Measurements from ENCODE around the gene DLG1.
"Not testable (repeated sequence)": the region's sequence is repeated elsewhere in the genome, so short reads cannot be mapped to it uniquely, and the experiment has no call there.

Gene DLG1

DNA sequence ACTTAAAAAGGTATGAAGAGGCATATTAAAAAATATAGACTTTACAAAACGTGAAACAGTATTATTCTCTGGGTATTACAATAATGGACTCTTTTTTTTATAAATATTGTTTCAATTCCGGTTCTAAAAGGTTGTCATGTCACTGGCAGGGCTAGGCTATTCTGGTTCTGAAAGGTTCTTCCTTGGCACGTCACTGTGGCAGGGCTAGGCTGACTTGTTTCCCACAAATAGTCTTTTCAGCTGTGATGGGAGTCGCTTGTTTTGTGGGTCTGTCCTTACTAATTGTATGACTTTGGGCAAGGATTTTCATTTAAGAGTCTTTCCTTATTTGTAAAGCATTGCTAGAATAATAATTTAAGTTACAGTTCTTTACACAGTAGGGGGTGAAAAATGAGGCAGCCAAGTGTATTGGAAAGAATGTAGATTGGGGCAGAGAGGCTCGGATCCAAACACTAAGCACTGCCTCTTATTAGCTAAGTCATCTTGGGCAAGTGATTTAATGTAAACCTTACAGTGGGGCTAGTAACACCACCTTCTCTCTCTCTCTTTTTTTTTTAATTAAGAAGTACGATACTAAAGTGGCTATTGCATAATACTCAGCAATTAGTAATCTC is 256.4 kb downstream of the DLG1 start:
- TF ChIP-seq POLR2A (IDR thresholded peaks at IDR 0.05; ENCODE audit: low read depth, low read length): no peak
- DNase-seq (ENCODE audit: insufficient read length, low spot score) (no peak), FAIRE-seq (no peak)

- no peak for TF ChIP-seq POLR2A (IDR thresholded peaks at IDR 0.05; ENCODE audit: low read depth, low read length)
- FAIRE-seq (no peak), DNase-seq (ENCODE audit: insufficient read length, low spot score) (no peak)
Observed at GRCh38 chr3:197040658-197041057, 257.8 kb downstream of the DLG1 start.

GRCh38 chr3:197038679-197039462 is 259.5 kb downstream of the DLG1 start:
- TF ChIP-seq POLR2A (IDR thresholded peaks at IDR 0.05; ENCODE audit: low read depth, low read length): no peak
- FAIRE-seq: no peak
- no peak for DNase-seq (ENCODE audit: insufficient read length, low spot score)

DNA sequence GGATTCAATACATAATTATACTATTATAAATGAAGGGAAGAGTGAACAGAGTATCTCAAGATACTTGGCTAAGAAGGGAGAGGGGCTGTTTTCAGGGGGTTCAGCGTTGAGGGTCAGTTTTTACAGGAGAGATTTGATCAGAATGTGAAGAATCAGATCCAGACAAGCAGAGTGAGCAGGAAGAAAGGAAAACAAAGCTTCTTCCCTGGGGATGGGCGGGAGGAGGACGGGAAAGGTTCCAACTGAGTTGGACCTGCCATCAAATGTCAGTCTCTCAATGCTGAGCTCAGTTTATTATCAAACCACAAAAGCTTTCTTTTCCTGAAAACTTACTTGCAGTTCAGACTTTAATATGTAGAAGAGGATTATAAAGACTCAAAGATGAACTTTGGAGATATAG is 262.8 kb downstream of the DLG1 start:
- no peak for DNase-seq (ENCODE audit: insufficient read length, low spot score)
- no peak for FAIRE-seq
- TF ChIP-seq POLR2A (IDR thresholded peaks at IDR 0.05; ENCODE audit: low read depth, low read length): no peak

GRCh38 chr3:197034778-197035177 is 263.6 kb downstream of the DLG1 start:
- not testable (repeated sequence) for DNase-seq (ENCODE audit: insufficient read length, low spot score); FAIRE-seq

GRCh38 chr3:197033764-197034163 is 264.6 kb downstream of the DLG1 start:
- not testable (repeated sequence) for FAIRE-seq; DNase-seq (ENCODE audit: insufficient read length, low spot score)

DNA sequence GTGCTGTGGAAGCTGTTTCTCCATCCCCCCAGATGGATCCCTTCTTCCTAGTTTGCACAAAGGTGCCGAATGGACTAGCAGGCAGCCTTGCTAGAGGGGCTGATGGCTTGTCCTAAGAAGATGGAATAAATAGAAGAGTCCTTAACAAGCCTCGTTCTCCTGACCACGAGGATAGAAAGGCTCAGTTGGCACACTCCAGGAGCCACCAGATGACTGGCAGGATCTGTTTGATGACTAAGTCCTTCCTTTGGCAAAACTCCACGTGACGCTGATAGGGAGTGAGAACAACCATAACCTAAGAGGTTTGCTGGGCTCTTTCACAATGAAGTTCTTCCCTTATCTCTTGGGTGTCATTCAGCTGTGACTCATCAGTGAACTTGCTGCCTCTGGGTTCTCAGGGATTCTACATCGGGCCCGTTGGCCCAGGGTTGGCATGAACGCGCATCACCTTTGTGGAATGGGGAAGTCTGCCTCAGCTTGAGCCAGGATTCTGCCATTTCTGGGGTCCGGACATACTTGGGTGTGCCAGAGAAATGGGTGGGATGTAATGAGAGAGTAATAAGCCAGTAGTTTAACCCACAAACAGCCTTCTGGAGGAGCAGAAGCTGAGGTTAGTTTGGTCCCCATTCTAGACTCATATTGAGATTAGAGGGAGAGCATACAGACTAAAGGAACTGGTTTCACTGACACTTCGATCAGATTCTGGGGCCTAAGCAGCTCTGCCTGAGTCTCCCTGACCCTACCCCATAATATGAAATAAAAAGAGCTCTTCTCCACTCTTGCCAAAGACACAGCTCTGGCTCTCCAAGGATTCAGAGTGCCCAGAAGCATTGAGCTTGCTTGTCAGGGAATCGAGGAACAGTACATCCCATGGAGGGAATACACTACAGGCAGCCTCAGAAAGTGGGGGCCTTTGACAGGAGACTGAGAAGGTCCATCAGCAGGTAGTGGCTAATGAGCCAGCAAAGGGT is 266.8 kb downstream of the DLG1 start:
- TF ChIP-seq POLR2A (IDR thresholded peaks at IDR 0.05; ENCODE audit: low read depth, low read length): no peak
- DNase-seq (ENCODE audit: insufficient read length, low spot score) (peak; percentile 97), FAIRE-seq (peak; percentile 78)

DNA sequence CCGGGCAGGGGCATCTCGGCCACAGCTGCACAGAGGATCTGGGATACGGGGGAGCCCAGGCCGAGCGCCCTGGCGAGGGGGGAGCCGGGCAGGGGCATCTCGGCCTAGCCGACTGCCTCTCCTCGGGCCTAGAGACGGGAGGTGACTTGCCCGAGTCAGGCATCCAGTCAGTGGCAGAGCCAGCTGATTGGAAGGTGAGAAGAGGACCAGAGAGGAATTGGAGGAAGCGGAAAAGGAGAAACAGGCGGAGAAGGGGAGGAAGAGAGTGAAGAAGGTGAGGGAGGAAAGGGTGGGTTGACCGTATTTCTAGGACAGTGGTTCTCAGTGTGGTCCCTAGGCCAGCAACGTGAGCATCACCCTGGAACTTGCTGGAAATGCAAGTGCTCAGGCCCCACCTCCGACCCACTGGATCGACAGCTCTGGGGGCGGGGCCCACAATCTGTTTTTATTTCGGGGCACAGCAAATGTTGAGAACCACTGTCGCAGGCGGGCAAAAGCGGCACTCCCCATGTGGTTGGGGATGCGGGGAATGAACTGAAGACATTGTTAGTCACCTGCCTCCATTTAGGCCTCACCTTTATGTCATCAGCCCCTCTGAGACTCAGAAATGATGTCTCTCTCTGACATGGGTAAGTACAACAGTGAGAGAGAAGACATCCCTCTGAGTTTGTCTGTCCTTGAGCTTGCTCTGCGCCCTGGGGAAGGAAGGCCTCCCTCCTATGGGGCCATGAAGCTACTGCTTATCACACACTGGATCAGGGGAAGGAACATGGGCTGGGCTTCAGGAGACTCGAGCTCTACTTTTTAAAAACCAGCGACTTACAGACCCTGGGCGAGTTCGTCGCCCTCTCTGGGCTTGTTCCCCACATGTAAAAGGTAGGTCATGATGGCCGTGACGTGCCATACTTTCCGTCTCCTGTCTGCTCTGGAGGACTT is 267.8 kb downstream of the DLG1 start:
- no peak for TF ChIP-seq POLR2A (IDR thresholded peaks at IDR 0.05; ENCODE audit: low read depth, low read length)
- FAIRE-seq: no peak
- DNase-seq (ENCODE audit: insufficient read length, low spot score): no peak

DNA sequence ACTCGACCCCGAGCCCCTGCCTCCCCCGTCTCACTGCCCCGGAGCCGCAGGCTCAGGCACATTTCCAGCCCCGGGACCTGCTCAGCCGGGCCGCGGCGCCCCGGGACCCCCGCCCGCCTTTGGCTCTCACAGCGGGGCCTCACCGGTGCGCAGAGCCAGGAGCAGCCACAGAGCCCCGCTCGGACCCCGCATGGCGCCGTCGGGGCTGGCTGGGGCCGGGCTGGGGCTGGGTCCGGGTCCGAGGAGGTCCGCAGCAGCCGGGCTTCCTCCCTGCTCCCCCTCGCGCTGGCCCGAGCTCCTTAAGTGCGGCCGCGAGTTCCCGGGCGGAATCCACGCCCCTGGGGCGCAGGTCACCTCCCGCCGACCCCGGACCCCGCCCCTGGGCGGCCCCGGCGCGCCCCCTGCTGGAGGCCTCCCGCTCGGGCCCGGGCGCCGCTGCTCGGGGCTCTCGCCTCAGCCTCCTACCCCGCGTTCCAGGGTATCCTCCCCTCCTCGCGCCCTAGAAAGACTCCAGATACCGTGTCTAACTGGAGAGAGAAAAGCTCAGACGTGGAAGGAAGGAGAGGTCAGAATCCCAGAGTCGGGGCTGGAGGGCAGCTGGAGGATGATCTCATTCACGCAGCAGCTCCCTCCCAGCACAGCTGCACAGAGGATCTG is 268.8 kb downstream of the DLG1 start, which contains the start of gene MELTF:
TSS of gene MELTF (minus strand) at position 307 of the 657 bp plus-strand sequence. CDS start at position 192, 115 bp downstream.
- peak; percentile 95 for DNase-seq (ENCODE audit: insufficient read length, low spot score)
- TF ChIP-seq POLR2A (IDR thresholded peaks at IDR 0.05; ENCODE audit: low read depth, low read length): peak; percentile 56
- FAIRE-seq: no peak

GRCh38 chr3:197028728-197029510 is 269.5 kb downstream of the DLG1 start:
- DNase-seq (ENCODE audit: insufficient read length, low spot score): no peak
- TF ChIP-seq POLR2A (IDR thresholded peaks at IDR 0.05; ENCODE audit: low read depth, low read length): no peak
- no peak for FAIRE-seq

DNA sequence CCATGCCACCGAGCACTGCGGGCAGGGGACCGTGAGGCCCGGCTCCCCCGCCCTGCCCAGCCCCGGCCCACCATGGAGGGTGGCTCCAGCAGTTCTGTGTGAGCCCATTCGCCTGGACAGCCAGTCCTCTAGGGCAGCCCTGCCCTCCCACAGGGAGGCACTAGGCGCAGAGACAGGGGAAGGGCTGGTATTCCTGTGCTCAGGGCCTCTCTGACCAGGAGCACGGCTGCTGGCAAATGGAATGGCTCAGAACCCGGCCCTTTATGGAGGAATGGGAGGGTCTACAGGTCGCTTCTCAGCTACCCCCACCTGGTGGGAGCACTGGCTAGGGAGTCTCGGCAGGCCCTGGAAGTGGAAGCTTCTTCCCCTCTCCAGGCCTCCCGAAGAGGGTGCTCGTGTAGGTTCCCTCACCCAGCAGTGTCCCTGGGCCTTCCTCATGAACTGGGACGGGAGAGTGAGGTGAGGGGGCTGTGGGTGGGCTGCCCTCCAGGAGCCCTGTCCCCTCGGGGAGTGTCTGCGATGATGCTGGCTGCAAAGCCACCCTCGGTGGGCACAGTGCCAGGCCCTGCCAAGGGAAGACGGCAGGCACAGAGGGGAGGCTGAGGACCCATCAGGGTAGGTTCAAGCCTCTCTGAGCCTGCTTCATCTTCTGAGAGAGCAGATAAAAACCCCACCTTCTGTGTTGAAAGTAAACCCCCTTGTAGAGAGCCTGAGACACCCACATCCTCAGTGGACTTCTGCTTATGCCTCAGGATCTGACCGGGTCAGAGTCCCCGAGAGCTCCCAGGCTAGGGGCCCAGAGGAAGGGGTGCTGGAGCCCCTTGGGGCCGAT is 270.3 kb downstream of the DLG1 start:
- FAIRE-seq (no peak), DNase-seq (ENCODE audit: insufficient read length, low spot score) (no peak)
- no peak for TF ChIP-seq POLR2A (IDR thresholded peaks at IDR 0.05; ENCODE audit: low read depth, low read length)

Measured in H54 (cell line).